Glutamatergic neuron (in vitro differentiated cells): Measurements from ENCODE around the gene TCHP. TPM values are rescaled to one million over a fixed set of nuclear protein-coding genes. Genes with fewer than 3 reads are reported as not detected.
A peak's percentile ranks its signal among the peaks of the same experiment; 100 is the strongest.

Experiments used
- DNase-seq: peaks from one replicate; pipeline ENCODE4 v3.0.0; 2022
- H3K27ac Mint-ChIP-seq: one replicate; pipeline ENCODE4 v1.8.0; 2020; ENCODE audit warnings: mild to moderate bottlenecking, mixed read lengths, inconsistent platforms; ENCODE audit not compliant: unreplicated experiment
- H3K27me3 Mint-ChIP-seq: one replicate; pipeline ENCODE4 v1.8.0; 2020; ENCODE audit warnings: mild to moderate bottlenecking, moderate library complexity, mixed read lengths, inconsistent platforms; ENCODE audit not compliant: unreplicated experiment
- H3K36me3 Mint-ChIP-seq: one replicate; pipeline ENCODE4 v1.8.0; 2020; ENCODE audit warnings: mild to moderate bottlenecking, mixed read lengths, inconsistent platforms; ENCODE audit not compliant: unreplicated experiment
- H3K4me1 Mint-ChIP-seq: one replicate; pipeline ENCODE4 v1.8.0; 2020; ENCODE audit warnings: mild to moderate bottlenecking, low read depth, mixed read lengths, inconsistent platforms; ENCODE audit not compliant: unreplicated experiment
- H3K4me3 Mint-ChIP-seq: one replicate; pipeline ENCODE4 v1.8.0; 2020; ENCODE audit warnings: mild to moderate bottlenecking, mixed read lengths, inconsistent platforms; ENCODE audit not compliant: unreplicated experiment
- H3K9me3 Mint-ChIP-seq: one replicate; pipeline ENCODE4 v1.8.0; 2020; ENCODE audit warnings: mild to moderate bottlenecking, moderate library complexity, mixed read lengths, inconsistent platforms; ENCODE audit not compliant: unreplicated experiment
- total RNA-seq: library from RNA; stranded (reverse); fragmentation: NEBNext Ultra II Directional; extraction: Animal tissue kit (Norgen Biotek cat#: 25700); gene quantifications from one replicate; pipeline ENCODE4 v1.2.1, GENCODE V29; 2021; ENCODE audit not compliant: unreplicated experiment
- TF ChIP-seq, protein P1 (sequence below): fragments of 200-600 bp; sonication (generic); IDR thresholded peaks from one replicate; pipeline ENCODE4 v1.5.0; 2021; ENCODE audit not compliant: partially characterized antibody, unreplicated experiment

The TCHP gene
- total RNA-seq, 1 donor from 2014 or later, result 31.7 TPM

GRCh38 chr12:109892165-109892715, 7.8 kb upstream of the TCHP start:
- TF ChIP-seq, protein P1, sequence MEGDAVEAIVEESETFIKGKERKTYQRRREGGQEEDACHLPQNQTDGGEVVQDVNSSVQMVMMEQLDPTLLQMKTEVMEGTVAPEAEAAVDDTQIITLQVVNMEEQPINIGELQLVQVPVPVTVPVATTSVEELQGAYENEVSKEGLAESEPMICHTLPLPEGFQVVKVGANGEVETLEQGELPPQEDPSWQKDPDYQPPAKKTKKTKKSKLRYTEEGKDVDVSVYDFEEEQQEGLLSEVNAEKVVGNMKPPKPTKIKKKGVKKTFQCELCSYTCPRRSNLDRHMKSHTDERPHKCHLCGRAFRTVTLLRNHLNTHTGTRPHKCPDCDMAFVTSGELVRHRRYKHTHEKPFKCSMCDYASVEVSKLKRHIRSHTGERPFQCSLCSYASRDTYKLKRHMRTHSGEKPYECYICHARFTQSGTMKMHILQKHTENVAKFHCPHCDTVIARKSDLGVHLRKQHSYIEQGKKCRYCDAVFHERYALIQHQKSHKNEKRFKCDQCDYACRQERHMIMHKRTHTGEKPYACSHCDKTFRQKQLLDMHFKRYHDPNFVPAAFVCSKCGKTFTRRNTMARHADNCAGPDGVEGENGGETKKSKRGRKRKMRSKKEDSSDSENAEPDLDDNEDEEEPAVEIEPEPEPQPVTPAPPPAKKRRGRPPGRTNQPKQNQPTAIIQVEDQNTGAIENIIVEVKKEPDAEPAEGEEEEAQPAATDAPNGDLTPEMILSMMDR, result no peak
- Mint-ChIP-seq H3K36me3 (no peaks in the 10 kb centered on the region), H3K4me3 (no peak overlapping the region), H3K4me1 (peaks cover 14% of the 10 kb centered on the region), H3K27ac (peak overlapping the region; percentile 59), H3K9me3 (peaks cover 7% of the 10 kb centered on the region), H3K27me3 (peaks cover 11% of the 10 kb centered on the region)
- no peak for DNase-seq

- Mint-ChIP-seq H3K36me3 (no peaks in the 10 kb centered on the region), H3K27me3 (peaks cover 11% of the 10 kb centered on the region), H3K27ac (no peak overlapping the region), H3K4me3 (no peak overlapping the region), H3K4me1 (peaks cover 14% of the 10 kb centered on the region), H3K9me3 (peaks cover 5% of the 10 kb centered on the region)
- no peak for DNase-seq
- TF ChIP-seq, protein P1, result no peak
Observed at GRCh38 chr12:109892748-109893147, 7.3 kb upstream of the TCHP start.

DNA sequence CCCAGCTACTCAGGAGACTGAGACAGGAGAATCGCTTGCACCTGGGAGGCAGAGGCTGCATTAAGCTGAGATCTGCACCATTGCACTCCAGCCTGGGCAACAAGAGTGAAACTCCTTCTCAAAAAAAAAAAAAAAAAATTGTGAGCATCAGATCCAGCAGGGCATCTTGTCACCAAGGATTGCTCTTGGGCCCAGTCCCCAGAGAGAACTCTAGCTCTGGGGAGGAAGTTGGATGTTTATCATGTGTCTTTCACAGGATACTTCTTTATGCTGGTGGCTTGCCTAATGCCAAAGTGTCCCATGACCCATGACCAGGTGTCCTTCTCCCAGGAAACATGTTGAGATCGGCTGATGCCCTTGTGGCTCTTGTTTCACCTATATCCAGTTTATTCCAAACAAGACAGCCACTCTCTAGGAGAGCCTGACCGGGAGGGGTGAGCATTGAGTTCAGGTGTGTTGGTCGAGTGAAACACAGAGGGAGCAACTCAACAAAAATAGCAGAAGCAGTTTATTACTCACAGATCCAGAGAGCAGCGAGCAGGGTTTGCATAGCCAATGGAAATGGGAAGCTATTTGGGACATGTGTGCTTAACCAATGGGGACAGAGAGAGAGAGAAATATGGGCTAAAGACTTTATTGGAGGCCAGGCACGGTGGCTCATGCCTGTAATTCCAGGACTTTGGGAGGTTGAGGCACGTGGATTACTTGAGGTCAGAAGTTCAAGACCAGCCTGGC, 6.6 kb upstream of the TCHP start:
- TF ChIP-seq, protein P1, result no peak
- Mint-ChIP-seq H3K4me1 (peaks cover 14% of the 10 kb centered on the region), H3K27me3 (peaks cover 11% of the 10 kb centered on the region)

GRCh38 chr12:109894939-109895338, 5.1 kb upstream of the TCHP start:
- peaks cover 9% of the 10 kb centered on the region for H3K4me1 Mint-ChIP-seq
- H3K4me3 Mint-ChIP-seq, result no peak overlapping the region
- H3K27ac Mint-ChIP-seq, result no peak overlapping the region
- H3K36me3 Mint-ChIP-seq, result no peaks in the 10 kb centered on the region
- peaks cover 5% of the 10 kb centered on the region for H3K9me3 Mint-ChIP-seq
- peaks cover 11% of the 10 kb centered on the region for H3K27me3 Mint-ChIP-seq
- no peak for DNase-seq
- TF ChIP-seq, protein P1, result no peak

More for the DNA sequence above, 6.6 kb upstream of the TCHP start:
- no peak for DNase-seq
- Mint-ChIP-seq H3K27ac (no peak overlapping the region), H3K4me3 (no peak overlapping the region), H3K9me3 (peaks cover 5% of the 10 kb centered on the region), H3K36me3 (no peaks in the 10 kb centered on the region)

GRCh38 chr12:109896188-109896587, 3.9 kb upstream of the TCHP start:
- Mint-ChIP-seq H3K36me3 (no peaks in the 10 kb centered on the region), H3K4me3 (no peak overlapping the region), H3K9me3 (peaks cover 7% of the 10 kb centered on the region), H3K27ac (no peak overlapping the region), H3K27me3 (peaks cover 18% of the 10 kb centered on the region), H3K4me1 (peaks cover 6% of the 10 kb centered on the region)
- DNase-seq, result no peak
- TF ChIP-seq, protein P1, result no peak
